ENCODE results near the gene KRT85.

DNA sequence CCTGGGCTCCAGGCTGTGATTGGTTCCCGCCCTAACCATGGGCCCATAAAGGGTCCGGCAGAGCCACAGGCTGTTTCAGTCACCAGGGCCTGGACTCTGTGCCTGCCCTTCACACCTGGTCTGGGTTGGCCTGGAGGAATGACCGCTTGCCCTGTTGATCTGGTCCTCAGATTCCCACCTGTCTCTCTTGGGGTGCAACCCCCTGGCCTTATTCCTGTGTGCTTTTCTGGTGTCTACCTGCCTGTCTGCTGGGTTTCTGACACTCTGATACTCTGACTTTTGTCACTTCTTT lies 43.2 kb downstream of the KRT85 start:
- TF ChIP-seq, protein P1, sequence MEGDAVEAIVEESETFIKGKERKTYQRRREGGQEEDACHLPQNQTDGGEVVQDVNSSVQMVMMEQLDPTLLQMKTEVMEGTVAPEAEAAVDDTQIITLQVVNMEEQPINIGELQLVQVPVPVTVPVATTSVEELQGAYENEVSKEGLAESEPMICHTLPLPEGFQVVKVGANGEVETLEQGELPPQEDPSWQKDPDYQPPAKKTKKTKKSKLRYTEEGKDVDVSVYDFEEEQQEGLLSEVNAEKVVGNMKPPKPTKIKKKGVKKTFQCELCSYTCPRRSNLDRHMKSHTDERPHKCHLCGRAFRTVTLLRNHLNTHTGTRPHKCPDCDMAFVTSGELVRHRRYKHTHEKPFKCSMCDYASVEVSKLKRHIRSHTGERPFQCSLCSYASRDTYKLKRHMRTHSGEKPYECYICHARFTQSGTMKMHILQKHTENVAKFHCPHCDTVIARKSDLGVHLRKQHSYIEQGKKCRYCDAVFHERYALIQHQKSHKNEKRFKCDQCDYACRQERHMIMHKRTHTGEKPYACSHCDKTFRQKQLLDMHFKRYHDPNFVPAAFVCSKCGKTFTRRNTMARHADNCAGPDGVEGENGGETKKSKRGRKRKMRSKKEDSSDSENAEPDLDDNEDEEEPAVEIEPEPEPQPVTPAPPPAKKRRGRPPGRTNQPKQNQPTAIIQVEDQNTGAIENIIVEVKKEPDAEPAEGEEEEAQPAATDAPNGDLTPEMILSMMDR (conservative IDR thresholded peaks at IDR 0.05; ENCODE audit: low read length) = no peak
- no peak for TF ChIP-seq EZH2phosphoT487 (IDR thresholded peaks at IDR 0.05; ENCODE audit: borderline replicate concordance, low read depth, low read length)
